GM23248 (cell line): Measurements from ENCODE around the gene LRBA. TPM values are rescaled to one million over a fixed set of nuclear protein-coding genes. Genes with fewer than 3 reads are reported as not detected.
"Not testable (repeated sequence)": the region's sequence is repeated elsewhere in the genome, so short reads cannot be mapped to it uniquely, and the experiment has no call there.

Source experiments
- DNase-seq: peaks from one replicate; pipeline ENCODE4 v3.0.0-alpha.2; 2015
- H2AFZ ChIP-seq: fragments of 200-600 bp; sonication (generic); 2 replicates; pipeline ENCODE4 v1.6.1; 2016; ENCODE audit warnings: antibody characterized with exemption
- H3F3A ChIP-seq: fragments of 200-600 bp; sonication (generic); 2 replicates; pipeline ENCODE4 v1.6.1; 2016; ENCODE audit warnings: mild to moderate bottlenecking, antibody characterized with exemption, mixed run types; ENCODE audit not compliant: insufficient read depth
- H3K27ac ChIP-seq: fragments of 200-600 bp; sonication (generic); 2 replicates; pipeline ENCODE4 v1.5.1; 2016; ENCODE audit warnings: mild to moderate bottlenecking
- H3K27me3 ChIP-seq: fragments of 200-600 bp; sonication (generic); replicated peaks from 2 replicates; pipeline ENCODE4 v1.6.1; 2016; ENCODE audit warnings: mild to moderate bottlenecking; ENCODE audit not compliant: insufficient read depth
- H3K36me3 ChIP-seq: fragments of 200-600 bp; sonication (generic); 2 replicates; pipeline ENCODE4 v1.6.1; 2016; ENCODE audit warnings: low read depth, mild to moderate bottlenecking
- H3K4me1 ChIP-seq: fragments of 200-600 bp; sonication (generic); 2 replicates; pipeline ENCODE4 v1.6.1; 2016; ENCODE audit warnings: mild to moderate bottlenecking; ENCODE audit not compliant: insufficient read depth
- H3K4me2 ChIP-seq: fragments of 200-600 bp; sonication (generic); one replicate; pipeline ENCODE4 v1.6.1; 2016; ENCODE audit warnings: mild to moderate bottlenecking; ENCODE audit not compliant: unreplicated experiment
- H3K4me3 ChIP-seq: fragments of 200-600 bp; sonication (generic); 2 replicates; pipeline ENCODE4 v1.5.1; 2016; ENCODE audit warnings: mild to moderate bottlenecking
- H3K79me2 ChIP-seq: fragments of 200-600 bp; sonication (generic); 2 replicates; pipeline ENCODE4 v1.6.1; 2016; ENCODE audit warnings: mild to moderate bottlenecking; ENCODE audit not compliant: insufficient read depth
- H3K9ac ChIP-seq: fragments of 200-600 bp; sonication (generic); 2 replicates; pipeline ENCODE4 v1.6.1; 2016; ENCODE audit warnings: mild to moderate bottlenecking
- H3K9me2 ChIP-seq: fragments of 200-600 bp; sonication (generic); 2 replicates; pipeline ENCODE4 v1.6.1; 2016; ENCODE audit warnings: mixed run types, mild to moderate bottlenecking, moderate library complexity; ENCODE audit not compliant: insufficient read depth
- H3K9me3 ChIP-seq: fragments of 200-600 bp; sonication (generic); one replicate; pipeline ENCODE4 v1.6.1; 2017; ENCODE audit warnings: low read depth
- H4K20me1 ChIP-seq: fragments of 200-600 bp; sonication (generic); 2 replicates; pipeline ENCODE4 v1.6.0; 2016; ENCODE audit not compliant: insufficient read depth
- EZH2 ChIP-seq: fragments of 200-600 bp; sonication (generic); IDR thresholded peaks from 2 replicates; pipeline ENCODE4 v1.6.1; 2018; ENCODE audit warnings: antibody characterized with exemption, mild to moderate bottlenecking; ENCODE audit not compliant: insufficient read depth, poor library complexity, severe bottlenecking
- EZH2phosphoT487 ChIP-seq: fragments of 200-600 bp; sonication (generic); IDR thresholded peaks from 2 replicates; pipeline ENCODE4 v1.6.1; 2018; ENCODE audit warnings: antibody characterized with exemption, moderate library complexity, mild to moderate bottlenecking, low read depth; ENCODE audit not compliant: insufficient read depth
- WGBS, 2 experiments: methylation state at CpG; one replicate each; pipeline ENCODE4 v1.1.6; 2015 to 2017; ENCODE audit warnings: low lambda C conversion rate in 2 of 2, low coverage in 1 of 2; ENCODE audit errors: missing lambda C conversion rate in 2 of 2; 5-methylcytosine and 5-hydroxymethylcytosine counted together
- in situ Hi-C: fragments of 300-500 bp; cut with MboI; formaldehyde crosslinking; loops from 2 replicates; pipeline ENCODE4 v1.15.0; 2020
- polyA plus RNA-seq: library from polyadenylated mRNA; unstranded; fragments of >200 nt; fragmentation: Nextera tagmentation; extraction: Ambion mirVana; gene quantifications from 2 replicates; pipeline ENCODE4 v1.2.1, GENCODE V29; 2016
- total RNA-seq: library from RNA; depleted of rRNA; stranded (reverse); fragments of >200 nt; shearing (Covaris generic); gene quantifications from 2 replicates; pipeline ENCODE4 v1.2.3, GENCODE V29; 2014

LRBA gene
- total and polyA plus RNA-seq, 2 experiments from 2014 or later, result 6.6 to 17.8 TPM

- no peak overlapping the region for H3K4me3 ChIP-seq
- no peaks in the 10 kb centered on the region for H4K20me1 ChIP-seq
- H3K9me3 ChIP-seq, result no peaks in the 10 kb centered on the region
- DNase-seq, result no peak
- 0 to 3% methylated on average over 1 of the region's 1 CpG for WGBS, 2 experiments
- H3K4me1 ChIP-seq, result no peaks in the 10 kb centered on the region
- no peak overlapping the region for H3K9ac ChIP-seq
- no peak overlapping the region for H2AFZ ChIP-seq
- H3K27me3 ChIP-seq, result no peaks in the 10 kb centered on the region
- H3K9me2 ChIP-seq, result no peaks in the 10 kb centered on the region
- H3K36me3 ChIP-seq, result no peaks in the 10 kb centered on the region
- no peak overlapping the region for H3K4me2 ChIP-seq
- in situ Hi-C loops, result no loop called here
- H3F3A ChIP-seq, result no peaks in the 10 kb centered on the region
- H3K27ac ChIP-seq, result no peak overlapping the region
- no peaks in the 10 kb centered on the region for H3K79me2 ChIP-seq
- TF ChIP-seq EZH2phosphoT487 (no peak), EZH2 (no peak)
Measured at GRCh38 chr4:150934022-150934421, 81.1 kb downstream of the LRBA start.

GRCh38 chr4:150931796-150932195 lies 83.3 kb downstream of the LRBA start:
- Histone ChIP-seq H3K4me2 (no peak overlapping the region), H3K9me3 (no peaks in the 10 kb centered on the region), H3K27ac (no peak overlapping the region)

GRCh38 chr4:150931005-150931404 lies 84.1 kb downstream of the LRBA start:
- Histone ChIP-seq H4K20me1 (no peaks in the 10 kb centered on the region), H3K9me2 (no peaks in the 10 kb centered on the region), H3K9ac (no peak overlapping the region), H3F3A (no peaks in the 10 kb centered on the region), H3K4me3 (no peak overlapping the region), H3K36me3 (no peaks in the 10 kb centered on the region), H3K27ac (no peak overlapping the region), H3K79me2 (no peaks in the 10 kb centered on the region), H3K4me1 (no peaks in the 10 kb centered on the region), H3K4me2 (no peak overlapping the region), H3K9me3 (no peaks in the 10 kb centered on the region), H2AFZ (no peak overlapping the region), H3K27me3 (no peaks in the 10 kb centered on the region)
- TF ChIP-seq EZH2, result no peak
- TF ChIP-seq EZH2phosphoT487, result no peak
- in situ Hi-C loops, result no loop called here
- WGBS, 2 experiments, result 83 to 100% methylated on average over 2 of the region's 2 CpGs
- DNase-seq, result no peak

More at GRCh38 chr4:150931796-150932195, 83.3 kb downstream of the LRBA start:
- no peaks in the 10 kb centered on the region for H3K4me1 ChIP-seq
- H2AFZ ChIP-seq, result no peak overlapping the region
- H3K4me3 ChIP-seq, result no peak overlapping the region
- no peak overlapping the region for H3K9ac ChIP-seq
- no peaks in the 10 kb centered on the region for H3F3A ChIP-seq
- 94 to 98% methylated on average over 2 of the region's 2 CpGs for WGBS, 2 experiments
- TF ChIP-seq EZH2phosphoT487 (no peak), EZH2 (no peak)
- DNase-seq, result no peak
- H4K20me1 ChIP-seq, result no peaks in the 10 kb centered on the region
- in situ Hi-C loops, result no loop called here
- H3K36me3 ChIP-seq, result no peaks in the 10 kb centered on the region
- no peaks in the 10 kb centered on the region for H3K9me2 ChIP-seq
- no peaks in the 10 kb centered on the region for H3K27me3 ChIP-seq
- no peaks in the 10 kb centered on the region for H3K79me2 ChIP-seq

GRCh38 chr4:150923945-150924344 lies 91.1 kb downstream of the LRBA start:
- no peak for TF ChIP-seq EZH2phosphoT487
- TF ChIP-seq EZH2, result no peak
- Histone ChIP-seq H2AFZ (no peak overlapping the region), H3K4me2 (no peak overlapping the region), H3K36me3 (0 out of 2 replicates have a peak, but pooled peaks cover 3% of the 10 kb centered on the region), H3K4me1 (no peaks in the 10 kb centered on the region), H3K27ac (no peak overlapping the region), H3K4me3 (no peak overlapping the region), H3K9me3 (no peaks in the 10 kb centered on the region), H4K20me1 (no peaks in the 10 kb centered on the region), H3K9me2 (no peaks in the 10 kb centered on the region), H3K79me2 (no peaks in the 10 kb centered on the region), H3K27me3 (no peaks in the 10 kb centered on the region), H3K9ac (no peak overlapping the region), H3F3A (no peaks in the 10 kb centered on the region)
- WGBS, 2 experiments, result 96 to 100% methylated on average over 1 of the region's 1 CpG
- in situ Hi-C loops, result no loop called here
- no peak for DNase-seq

GRCh38 chr4:150921486-150921885 lies 93.6 kb downstream of the LRBA start:
- not testable (repeated sequence) for H3K4me1 ChIP-seq
- WGBS, 2 experiments, result 96 to 100% methylated on average over 9 of the region's 9 CpGs

GRCh38 chr4:150918562-150918961 lies 96.5 kb downstream of the LRBA start:
- DNase-seq, H3K36me3 ChIP-seq, H3K9ac ChIP-seq, H3K9me2 ChIP-seq, H3F3A ChIP-seq, H3K9me3 ChIP-seq, H3K4me3 ChIP-seq, H3K4me1 ChIP-seq, H3K4me2 ChIP-seq, H4K20me1 ChIP-seq, H3K27me3 ChIP-seq, H2AFZ ChIP-seq, in situ Hi-C loops, H3K79me2 ChIP-seq, H3K27ac ChIP-seq: not testable (repeated sequence)
- 96 to 98% methylated on average over 3 of the region's 3 CpGs for WGBS, 2 experiments

More at GRCh38 chr4:150921486-150921885, 93.6 kb downstream of the LRBA start:
- H3K27me3 ChIP-seq, H3K9me3 ChIP-seq, H3K4me3 ChIP-seq, H3K79me2 ChIP-seq, H3K4me2 ChIP-seq, H4K20me1 ChIP-seq, H2AFZ ChIP-seq, DNase-seq, H3K27ac ChIP-seq, H3K36me3 ChIP-seq, H3K9ac ChIP-seq, H3K9me2 ChIP-seq, H3F3A ChIP-seq, in situ Hi-C loops: not testable (repeated sequence)
